Mammary epithelial cell (primary cell): ENCODE measurements around the gene MS4A14.

Experiments
- EZH2 ChIP-seq: IDR thresholded peaks from 2 replicates; pipeline ENCODE4 v1.6.1; 2012; ENCODE audit warnings: low read length, inconsistent platforms, borderline replicate concordance
- TF ChIP-seq, protein P1 (sequence below), 2 donors: IDR thresholded peaks in 1 of 2; conservative IDR thresholded peaks in 1 of 2; 2 replicates each; pipeline ENCODE4 v1.5.1; 2011 to 2012; ENCODE audit warnings: inconsistent platforms in 2 of 2, low read length in 2 of 2, mild to moderate bottlenecking in 2 of 2, control low read depth in 1 of 2, low read depth in 1 of 2; ENCODE audit not compliant: insufficient read depth in 1 of 2; ENCODE audit errors: extremely low read depth in 1 of 2

DNA sequence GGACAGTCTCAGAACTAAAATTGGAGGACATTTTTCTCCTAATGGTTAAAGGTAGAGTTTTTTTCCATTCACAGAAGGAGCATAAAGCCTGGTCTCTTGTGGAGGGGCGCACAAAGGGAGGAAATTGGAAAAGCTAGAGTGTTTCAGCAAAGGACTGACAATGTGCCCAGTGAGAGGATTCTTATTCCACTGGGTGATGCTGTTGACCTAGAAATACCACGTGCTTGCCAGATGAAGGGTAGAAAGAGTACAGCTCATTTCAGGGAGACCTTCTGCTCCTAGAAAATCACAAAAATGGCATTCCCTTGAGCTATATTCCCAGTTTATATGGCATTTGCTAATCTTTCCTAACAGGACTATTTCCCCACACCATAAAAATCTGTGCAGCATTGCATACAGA lies 48.1 kb upstream of the MS4A14 start:
- no peak for TF ChIP-seq EZH2
- TF ChIP-seq, protein P1, sequence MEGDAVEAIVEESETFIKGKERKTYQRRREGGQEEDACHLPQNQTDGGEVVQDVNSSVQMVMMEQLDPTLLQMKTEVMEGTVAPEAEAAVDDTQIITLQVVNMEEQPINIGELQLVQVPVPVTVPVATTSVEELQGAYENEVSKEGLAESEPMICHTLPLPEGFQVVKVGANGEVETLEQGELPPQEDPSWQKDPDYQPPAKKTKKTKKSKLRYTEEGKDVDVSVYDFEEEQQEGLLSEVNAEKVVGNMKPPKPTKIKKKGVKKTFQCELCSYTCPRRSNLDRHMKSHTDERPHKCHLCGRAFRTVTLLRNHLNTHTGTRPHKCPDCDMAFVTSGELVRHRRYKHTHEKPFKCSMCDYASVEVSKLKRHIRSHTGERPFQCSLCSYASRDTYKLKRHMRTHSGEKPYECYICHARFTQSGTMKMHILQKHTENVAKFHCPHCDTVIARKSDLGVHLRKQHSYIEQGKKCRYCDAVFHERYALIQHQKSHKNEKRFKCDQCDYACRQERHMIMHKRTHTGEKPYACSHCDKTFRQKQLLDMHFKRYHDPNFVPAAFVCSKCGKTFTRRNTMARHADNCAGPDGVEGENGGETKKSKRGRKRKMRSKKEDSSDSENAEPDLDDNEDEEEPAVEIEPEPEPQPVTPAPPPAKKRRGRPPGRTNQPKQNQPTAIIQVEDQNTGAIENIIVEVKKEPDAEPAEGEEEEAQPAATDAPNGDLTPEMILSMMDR (conservative IDR thresholded peaks at IDR 0.05 in 1 of 2, IDR thresholded peaks at IDR 0.05 in 1 of 2; ENCODE audit: extremely low read depth in 1 of 2, insufficient read depth in 1 of 2, low read depth in 1 of 2, low read length in 2 of 2), result no peak
